GM12878 (cell line): ENCODE results near the gene TRIM39. TPM values are rescaled to one million over a fixed set of nuclear protein-coding genes. Genes with fewer than 3 reads are reported as not detected.

ENCODE experiments used
- ASH2L ChIP-seq: fragments of 300-600, 200-600 bp; sonication (generic); IDR thresholded peaks from 2 replicates; pipeline ENCODE4 v1.6.1; 2017; ENCODE audit warnings: low read depth, mild to moderate bottlenecking, borderline replicate concordance
- ATF7 ChIP-seq: fragments of 450-650 bp; IDR thresholded peaks from 2 replicates; pipeline ENCODE4 v1.6.1; 2016; ENCODE audit warnings: low read depth, mild to moderate bottlenecking
- CEBPZ ChIP-seq: fragments of 150-350 bp; IDR thresholded peaks from 2 replicates; pipeline ENCODE4 v1.6.1; 2016; ENCODE audit warnings: low read depth, low read length
- CHD4 ChIP-seq: fragments of 200-600 bp; sonication (generic); IDR thresholded peaks from 2 replicates; pipeline ENCODE4 v1.6.1; 2016; ENCODE audit warnings: mild to moderate bottlenecking
- CREB1 ChIP-seq: IDR thresholded peaks from 2 replicates; pipeline ENCODE4 v1.6.1; 2012; ENCODE audit warnings: low read depth, mild to moderate bottlenecking, inconsistent platforms
- E2F4 ChIP-seq: IDR thresholded peaks from 2 replicates; pipeline ENCODE4 v1.6.1; 2012; ENCODE audit warnings: low read depth, low read length, improper control_type of control experiment
- HDGF ChIP-seq: fragments of 450-650 bp; IDR thresholded peaks from 2 replicates; pipeline ENCODE4 v1.6.1; 2016; ENCODE audit warnings: antibody characterized with exemption
- IKZF2 ChIP-seq, 2 experiments: fragments of 450-650 bp; IDR thresholded peaks; 2 replicates each; pipeline ENCODE4 v1.6.1; 2017; ENCODE audit warnings: mild to moderate bottlenecking in 2 of 2, moderate library complexity in 2 of 2
- MTA2 ChIP-seq: fragments of 450-650 bp; IDR thresholded peaks from 2 replicates; pipeline ENCODE4 v1.6.1; 2016; ENCODE audit warnings: low read depth, mild to moderate bottlenecking, moderate library complexity
- NBN ChIP-seq: fragments of 450-650 bp; IDR thresholded peaks from 2 replicates; pipeline ENCODE4 v1.6.1; 2016
- NFIC ChIP-seq: IDR thresholded peaks from 2 replicates; pipeline ENCODE4 v1.6.1; 2012; ENCODE audit warnings: low read depth, mild to moderate bottlenecking, inconsistent platforms, low read length, moderate library complexity
- NFYB ChIP-seq: IDR thresholded peaks from 2 replicates; pipeline ENCODE4 v1.6.1; 2011; ENCODE audit warnings: low read depth, mild to moderate bottlenecking, low read length, improper control_type of control experiment, moderate library complexity; ENCODE audit not compliant: insufficient read depth
- NKRF ChIP-seq: fragments of 450-650 bp; conservative IDR thresholded peaks from 2 replicates; pipeline ENCODE4 v1.6.1; 2017; ENCODE audit warnings: mild to moderate bottlenecking, moderate library complexity
- RAD51 ChIP-seq: fragments of 450-650 bp; IDR thresholded peaks from 2 replicates; pipeline ENCODE4 v1.6.1; 2016; ENCODE audit warnings: moderate library complexity, mild to moderate bottlenecking, inconsistent platforms
- RELB ChIP-seq: fragments of 450-650 bp; IDR thresholded peaks from 2 replicates; pipeline ENCODE4 v1.6.1; 2017; ENCODE audit warnings: low read depth, mild to moderate bottlenecking, moderate library complexity
- SIN3A ChIP-seq: IDR thresholded peaks from 2 replicates; pipeline ENCODE4 v1.6.1; 2012; ENCODE audit warnings: low read depth, low read length, improper control_type of control experiment
- SMARCA5 ChIP-seq: fragments of 450-650 bp; IDR thresholded peaks from 2 replicates; pipeline ENCODE4 v1.6.1; 2017; ENCODE audit warnings: mild to moderate bottlenecking
- SREBF2 ChIP-seq: IDR thresholded peaks from 2 replicates; pipeline ENCODE4 v1.6.1; 2012; ENCODE audit warnings: mild to moderate bottlenecking, low read length
- TARDBP ChIP-seq: IDR thresholded peaks from 2 replicates; pipeline ENCODE4 v1.6.1; 2016; ENCODE audit warnings: borderline replicate concordance
- ZBTB11 ChIP-seq: fragments of 450-650 bp; formaldehyde crosslinking; IDR thresholded peaks from 2 replicates; pipeline ENCODE4 v1.5.0; 2022; ENCODE audit warnings: mild to moderate bottlenecking, missing genetic modification characterization
- polyA plus RNA-seq, 11 experiments: library from polyadenylated mRNA; depleted of rRNA in 4 of 11; unstranded in 6 of 11; stranded (reverse) in 5 of 11; fragments of >200 nt; fragmentation: Nextera tagmentation in 4 of 11; fragmentation: Illumina TruSeq in 1 of 11; extraction: Ambion mirVana in 4 of 11; extraction: Trizol in 1 of 11; gene quantifications; 1 replicate in 1 of 11; 2 replicates in 10 of 11; pipeline versions ENCODE4 v1.2.1 to v1.2.3, GENCODE V29; 2011 to 2016; ENCODE audit warnings: inconsistent platforms in 2 of 11, missing spikeins in 2 of 11, low read depth in 1 of 11
- total RNA-seq, 4 experiments: library from RNA; depleted of rRNA in 3 of 4; stranded (reverse); fragments of >200 nt in 3 of 4; fragmentation: Illumina TruSeq in 1 of 4; extraction: Trizol in 1 of 4; gene quantifications; 2 replicates each; pipeline versions ENCODE4 v1.2.1 to v1.2.3, GENCODE V29; 2013 to 2021

Gene TRIM39
- total and polyA plus RNA-seq, 10 of the 15 experiments (the other 5 are each of a cell fraction or from before 2014, with no cell fraction given) = 3.0 to 11.9 (median 8.8) TPM

- TF ChIP-seq SIN3A (peak; percentile 58), ASH2L (0 out of 2 replicates have a peak, but pooled peaks have one; percentile 22), CEBPZ (no peak), SMARCA5 (peak; percentile 75), TARDBP (no peak), ATF7 (peak; percentile 33; the same call in 1 of the 2 replicates), NKRF (peak; percentile 73), CREB1 (peak; percentile 92), NBN (peak; percentile 94), NFIC (no peak), E2F4 (peak; percentile 51), ZBTB11 (CRISPR knock-in tag) (peak; percentile 80), RAD51 (peak; percentile 30; the same call in 1 of the 2 replicates), RELB (peak; percentile 63), HDGF (peak; percentile 77; the same call in 1 of the 2 replicates), SREBF2 (no peak), CHD4 (no peak), IKZF2 (IDR thresholded peaks at IDR 0.05) (peak; percentile 84 to 86), MTA2 (peak; percentile 66; the same call in 1 of the 2 replicates), NFYB (peak; percentile 48; the same call in 1 of the 2 replicates)
Measured at GRCh38 chr6:30325873-30326525, 728 bp upstream of the TRIM39 start (continued).
